Measurements from ENCODE around the gene EMC1.
"Not testable (repeated sequence)": the region's sequence is repeated elsewhere in the genome, so short reads cannot be mapped to it uniquely, and the experiment has no call there.

The EMC1 gene

GRCh38 chr1:19219451-19219850 is 31.9 kb downstream of the EMC1 start:
- H3K4me3 ChIP-seq (ENCODE audit: low read depth, low read length): no peak overlapping the region
- no peak for TF ChIP-seq CTCF (IDR thresholded peaks at IDR 0.05; ENCODE audit: borderline replicate concordance, insufficient read depth, low read depth, low read length)

GRCh38 chr1:19216585-19216984 is 34.7 kb downstream of the EMC1 start:
- H3K4me3 ChIP-seq (ENCODE audit: low read depth, low read length): not testable (repeated sequence)

GRCh38 chr1:19213580-19213979 is 37.7 kb downstream of the EMC1 start:
- no peak for TF ChIP-seq CTCF (IDR thresholded peaks at IDR 0.05; ENCODE audit: borderline replicate concordance, insufficient read depth, low read depth, low read length)
- H3K4me3 ChIP-seq (ENCODE audit: low read depth, low read length): no peak overlapping the region

- TF ChIP-seq CTCF (IDR thresholded peaks at IDR 0.05; ENCODE audit: borderline replicate concordance, insufficient read depth, low read depth, low read length): no peak
- H3K4me3 ChIP-seq (ENCODE audit: low read depth, low read length): no peak overlapping the region
Observed at GRCh38 chr1:19212167-19212566, 39.2 kb downstream of the EMC1 start.

- H3K4me3 ChIP-seq (ENCODE audit: low read depth, low read length): peak overlapping the region; percentile 88
- TF ChIP-seq CTCF (IDR thresholded peaks at IDR 0.05; ENCODE audit: borderline replicate concordance, insufficient read depth, low read depth, low read length): no peak
Observed at GRCh38 chr1:19210772-19211549, 40.4 kb downstream of the EMC1 start.

- no peak for TF ChIP-seq CTCF (IDR thresholded peaks at IDR 0.05; ENCODE audit: borderline replicate concordance, insufficient read depth, low read depth, low read length)
- H3K4me3 ChIP-seq (ENCODE audit: low read depth, low read length): peak within 1 kb of the TSS; percentile 88
Observed at GRCh38 chr1:19209990-19210771, 41.1 kb downstream of the EMC1 start, which contains the start of gene UBR4. Gene UBR4 (minus strand): TSS chr1:19210266. CDS start chr1:19210248, 18 bp downstream.

- TF ChIP-seq CTCF (IDR thresholded peaks at IDR 0.05; ENCODE audit: borderline replicate concordance, insufficient read depth, low read depth, low read length): no peak
Observed at GRCh38 chr1:19209439-19209989, 41.8 kb downstream of the EMC1 start.

More at GRCh38 chr1:19209439-19209989, 41.8 kb downstream of the EMC1 start:
- peak overlapping the region; percentile 88 for H3K4me3 ChIP-seq (ENCODE audit: low read depth, low read length)

Data from GM12875 (cell line).